ENCODE data around the gene COL4A2.

DNA sequence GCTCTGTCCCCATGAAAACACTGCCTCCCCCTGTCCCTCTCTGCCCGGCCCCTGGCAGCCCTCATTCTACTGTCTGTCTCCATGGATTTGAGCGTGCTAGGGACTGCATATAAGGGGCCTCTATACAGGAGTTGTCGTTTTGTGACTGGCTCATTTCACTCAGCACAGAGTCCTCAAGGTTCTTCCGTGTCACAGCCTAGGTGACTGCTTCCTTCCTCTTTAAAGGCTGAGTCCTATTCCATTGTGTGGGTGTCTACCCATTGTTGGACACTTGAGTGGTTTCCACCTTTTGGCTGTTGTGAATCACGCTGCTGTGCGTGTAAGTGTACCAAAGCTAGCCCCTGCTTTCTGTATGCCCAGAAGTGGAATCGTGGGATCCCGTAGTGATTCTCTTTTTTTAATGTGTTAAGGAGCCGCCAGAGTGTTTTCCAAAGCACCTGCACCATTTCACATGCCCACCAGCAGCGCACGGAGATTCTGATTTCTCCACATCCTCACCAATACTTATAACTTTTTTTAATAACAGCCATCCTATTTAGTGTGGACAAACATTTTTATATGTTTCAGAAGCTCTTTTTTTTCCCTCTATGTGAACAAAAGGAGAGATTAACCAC lies 116.7 kb downstream of the COL4A2 start:
- TF ChIP-seq, protein P1, sequence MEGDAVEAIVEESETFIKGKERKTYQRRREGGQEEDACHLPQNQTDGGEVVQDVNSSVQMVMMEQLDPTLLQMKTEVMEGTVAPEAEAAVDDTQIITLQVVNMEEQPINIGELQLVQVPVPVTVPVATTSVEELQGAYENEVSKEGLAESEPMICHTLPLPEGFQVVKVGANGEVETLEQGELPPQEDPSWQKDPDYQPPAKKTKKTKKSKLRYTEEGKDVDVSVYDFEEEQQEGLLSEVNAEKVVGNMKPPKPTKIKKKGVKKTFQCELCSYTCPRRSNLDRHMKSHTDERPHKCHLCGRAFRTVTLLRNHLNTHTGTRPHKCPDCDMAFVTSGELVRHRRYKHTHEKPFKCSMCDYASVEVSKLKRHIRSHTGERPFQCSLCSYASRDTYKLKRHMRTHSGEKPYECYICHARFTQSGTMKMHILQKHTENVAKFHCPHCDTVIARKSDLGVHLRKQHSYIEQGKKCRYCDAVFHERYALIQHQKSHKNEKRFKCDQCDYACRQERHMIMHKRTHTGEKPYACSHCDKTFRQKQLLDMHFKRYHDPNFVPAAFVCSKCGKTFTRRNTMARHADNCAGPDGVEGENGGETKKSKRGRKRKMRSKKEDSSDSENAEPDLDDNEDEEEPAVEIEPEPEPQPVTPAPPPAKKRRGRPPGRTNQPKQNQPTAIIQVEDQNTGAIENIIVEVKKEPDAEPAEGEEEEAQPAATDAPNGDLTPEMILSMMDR (IDR thresholded peaks at IDR 0.05; ENCODE audit: insufficient read depth, low read depth, low read length) = no peak
- no peak for TF ChIP-seq EZH2 (IDR thresholded peaks at IDR 0.05; ENCODE audit: insufficient read depth, low read length)

Measured in astrocyte (in vitro differentiated cells and primary cell).